PC-9 (cell line): ENCODE data around the gene RFTN2. TPM values are rescaled to one million over a fixed set of nuclear protein-coding genes. Genes with fewer than 3 reads are reported as not detected.

Experiments
- BruUV-seq: library from RNA; stranded (reverse); fragments of 400-500 nt; replicated peaks from 2 replicates; lab custom pipeline; 2021; lab: Mats Ljungman, UMichigan
- CTCF ChIA-PET: fragments of 300-600 bp; sonication (Branson Sonifier 250); formaldehyde crosslinking; loops from one replicate; lab custom pipeline; 2022; ENCODE audit warnings: antibody characterized with exemption; lab: Charles Lee
- POLR2A ChIA-PET: fragments of 300-600 bp; sonication (Branson Sonifier 250); formaldehyde crosslinking; loops from one replicate; lab custom pipeline; 2022; ENCODE audit warnings: antibody characterized with exemption; ENCODE audit not compliant: unreplicated experiment; lab: Charles Lee
- DNase-seq, 2 experiments: peaks; one replicate each; pipeline versions ENCODE4 v3.0.0 to v3.0.0-alpha.2; 2015 to 2022; ENCODE audit warnings: mixed read lengths in 1 of 2
- H2AFZ ChIP-seq: fragments of 200-600 bp; sonication (generic); 2 replicates; pipeline ENCODE4 v1.8.1; 2017; ENCODE audit warnings: antibody characterized with exemption
- H3F3A ChIP-seq: fragments of 200-600 bp; sonication (generic); 2 replicates; pipeline ENCODE4 v1.8.1; 2017; ENCODE audit warnings: antibody characterized with exemption, mild to moderate bottlenecking, low read depth; ENCODE audit not compliant: insufficient read depth
- H3K27ac ChIP-seq: fragments of 200-600 bp; sonication (generic); 2 replicates; pipeline ENCODE4 v1.6.1; 2016; ENCODE audit warnings: mixed run types
- H3K27me3 ChIP-seq: fragments of 200-600 bp; sonication (generic); 2 replicates; pipeline ENCODE4 v1.6.1; 2016; ENCODE audit warnings: low read depth, mixed run types; ENCODE audit not compliant: insufficient read depth
- H3K36me3 ChIP-seq: fragments of 200-600 bp; sonication (generic); 2 replicates; pipeline ENCODE4 v1.6.1; 2016; ENCODE audit warnings: low read depth, mixed run types
- H3K4me1 ChIP-seq: fragments of 200-600 bp; sonication (generic); replicated peaks from 2 replicates; pipeline ENCODE4 v1.6.1; 2016; ENCODE audit warnings: mixed run types; ENCODE audit not compliant: insufficient read depth
- H3K4me2 ChIP-seq: fragments of 200-600 bp; sonication (generic); 2 replicates; pipeline ENCODE4 v1.6.1; 2017; ENCODE audit warnings: mixed run types
- H3K4me3 ChIP-seq: fragments of 200-600 bp; sonication (generic); 2 replicates; pipeline ENCODE4 v1.6.1; 2016; ENCODE audit warnings: mixed run types
- H3K79me2 ChIP-seq: fragments of 200-600 bp; sonication (generic); 2 replicates; pipeline ENCODE4 v1.6.1; 2017; ENCODE audit warnings: low read depth, mixed run types
- H3K9me2 ChIP-seq: fragments of 200-600 bp; sonication (generic); 2 replicates; pipeline ENCODE4 v1.8.1; 2017; ENCODE audit warnings: mild to moderate bottlenecking; ENCODE audit not compliant: insufficient read depth
- H3K9me3 ChIP-seq: fragments of 200-600 bp; sonication (generic); 2 replicates; pipeline ENCODE4 v1.8.1; 2016; ENCODE audit warnings: low read depth; ENCODE audit not compliant: insufficient read depth
- H4K20me1 ChIP-seq: fragments of 200-600 bp; sonication (generic); 2 replicates; pipeline ENCODE4 v1.8.1; 2017; ENCODE audit not compliant: insufficient read depth
- EZH2 ChIP-seq: fragments of 200-600 bp; sonication (generic); IDR thresholded peaks from 2 replicates; pipeline ENCODE4 v1.8.0; 2017; ENCODE audit warnings: antibody characterized with exemption, low read depth
- intact Hi-C: fragments of 100-400 bp; cut with micrococcal nuclease; formaldehyde crosslinking; loops from one replicate; pipeline ENCODE4 v1.10.0; 2022; ENCODE audit not compliant: unreplicated experiment
- total RNA-seq: library from RNA; stranded (reverse); gene quantifications from 2 replicates; pipeline ENCODE4 v1.2.3, GENCODE V29; 2021
- TF ChIP-seq, protein P1 (sequence below): fragments of 200-600 bp; sonication (generic); conservative IDR thresholded peaks from 2 replicates; pipeline ENCODE4 v1.6.1; 2017; ENCODE audit warnings: mixed run types, antibody characterized with exemption, mild to moderate bottlenecking, moderate library complexity

RFTN2 gene
- total RNA-seq, 1 experiment from 2014 or later: not detected

DNA sequence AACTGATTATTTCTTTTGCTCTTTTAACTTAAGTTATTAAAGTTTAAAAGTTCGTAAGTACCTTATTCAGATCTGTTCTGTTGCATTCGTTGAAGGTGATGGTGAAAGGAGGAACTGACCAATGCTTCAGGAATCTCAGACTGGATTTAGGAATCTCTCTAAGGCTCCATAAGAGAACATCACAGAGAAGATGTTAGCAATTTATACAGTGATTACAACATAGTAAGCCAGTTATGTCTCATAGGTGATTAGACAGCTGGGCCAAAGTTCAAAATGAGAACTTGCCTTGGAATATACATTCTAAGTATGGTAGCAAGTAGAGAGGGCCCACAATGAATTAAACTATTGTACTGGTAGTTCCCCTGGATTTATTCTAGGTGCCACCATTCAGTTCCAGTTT is 32.9 kb upstream of the RFTN2 start:
- no peaks in the 10 kb centered on the region for H3K9me3 ChIP-seq
- H3K4me3 ChIP-seq: peak overlapping the region; percentile 98
- H3K79me2 ChIP-seq: peaks cover 54% of the 10 kb centered on the region
- no peaks in the 10 kb centered on the region; the same call in 1 of the 2 replicates for H3F3A ChIP-seq
- no peaks in the 10 kb centered on the region for H3K27me3 ChIP-seq
- no peak overlapping the region for H2AFZ ChIP-seq
- peaks cover 15% of the 10 kb centered on the region for H3K4me1 ChIP-seq
- no peaks in the 10 kb centered on the region for H3K9me2 ChIP-seq
- TF ChIP-seq, protein P1, sequence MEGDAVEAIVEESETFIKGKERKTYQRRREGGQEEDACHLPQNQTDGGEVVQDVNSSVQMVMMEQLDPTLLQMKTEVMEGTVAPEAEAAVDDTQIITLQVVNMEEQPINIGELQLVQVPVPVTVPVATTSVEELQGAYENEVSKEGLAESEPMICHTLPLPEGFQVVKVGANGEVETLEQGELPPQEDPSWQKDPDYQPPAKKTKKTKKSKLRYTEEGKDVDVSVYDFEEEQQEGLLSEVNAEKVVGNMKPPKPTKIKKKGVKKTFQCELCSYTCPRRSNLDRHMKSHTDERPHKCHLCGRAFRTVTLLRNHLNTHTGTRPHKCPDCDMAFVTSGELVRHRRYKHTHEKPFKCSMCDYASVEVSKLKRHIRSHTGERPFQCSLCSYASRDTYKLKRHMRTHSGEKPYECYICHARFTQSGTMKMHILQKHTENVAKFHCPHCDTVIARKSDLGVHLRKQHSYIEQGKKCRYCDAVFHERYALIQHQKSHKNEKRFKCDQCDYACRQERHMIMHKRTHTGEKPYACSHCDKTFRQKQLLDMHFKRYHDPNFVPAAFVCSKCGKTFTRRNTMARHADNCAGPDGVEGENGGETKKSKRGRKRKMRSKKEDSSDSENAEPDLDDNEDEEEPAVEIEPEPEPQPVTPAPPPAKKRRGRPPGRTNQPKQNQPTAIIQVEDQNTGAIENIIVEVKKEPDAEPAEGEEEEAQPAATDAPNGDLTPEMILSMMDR: no peak
- TF ChIP-seq EZH2: no peak
- H4K20me1 ChIP-seq: peaks cover 20% of the 10 kb centered on the region
- peak overlapping the region; percentile 78 for H3K4me2 ChIP-seq
- CTCF ChIA-PET: no interaction called here
- peaks cover 23% of the 10 kb centered on the region; the same call in 1 of the 2 replicates for H3K36me3 ChIP-seq
- POLR2A ChIA-PET: no interaction called here
- H3K27ac ChIP-seq: peak overlapping the region; percentile 20; the same call in 1 of the 2 replicates
- peak in 1 of 2 experiments; percentile 69 for DNase-seq
- intact Hi-C loops: loop anchor here (5.0 to 10.0 kb wide), 6 partner anchors 69 to 1749 kb away; partner anchors contain the start of genes HSPE1, MOB4, SATB2 and SF3B1
- BruUV-seq: no TSS peak

DNA sequence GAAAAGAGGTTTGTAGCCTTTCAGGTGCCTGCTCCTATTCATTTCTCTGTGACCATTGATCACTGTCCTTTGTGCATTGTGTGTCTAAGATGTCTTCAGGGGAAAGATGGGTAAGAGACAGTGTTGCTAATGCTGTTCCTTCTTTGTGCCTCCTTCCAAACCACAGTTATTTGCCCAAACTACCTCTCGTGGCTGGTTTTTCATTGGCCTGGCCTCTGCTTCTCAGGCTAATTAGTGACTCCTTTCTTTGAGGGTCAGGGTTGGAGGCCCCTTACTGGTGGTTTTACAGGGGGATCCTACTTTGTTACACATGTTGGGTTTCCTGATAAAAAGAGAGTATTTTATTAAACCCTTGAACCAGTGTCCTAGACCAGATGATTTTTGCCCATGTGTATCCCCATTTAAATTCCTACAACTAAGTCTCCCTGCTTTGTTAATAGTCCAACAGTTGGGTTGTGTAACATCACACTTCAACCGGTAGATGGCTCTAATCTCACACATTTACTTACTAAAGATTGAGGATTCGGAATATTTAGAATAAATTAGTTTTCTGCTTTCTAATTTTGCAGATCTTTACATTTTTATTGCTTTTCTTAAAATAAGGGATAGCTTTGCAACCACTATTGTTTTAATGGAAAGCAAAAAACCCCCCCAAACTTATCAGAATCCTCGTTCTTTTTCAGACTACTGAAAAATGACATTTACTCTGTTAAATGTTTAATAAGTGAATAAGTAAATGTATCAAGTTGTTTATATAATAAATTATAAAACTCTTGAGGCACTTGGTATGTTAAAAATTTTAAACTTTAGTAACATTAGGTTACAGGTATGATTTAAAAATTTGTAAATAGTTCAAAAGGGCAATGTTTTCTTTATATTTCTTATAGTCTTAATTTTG is 32.2 kb upstream of the RFTN2 start:
- Histone ChIP-seq H3K79me2 (peaks cover 54% of the 10 kb centered on the region), H3F3A (no peaks in the 10 kb centered on the region; the same call in 1 of the 2 replicates), H2AFZ (no peak overlapping the region), H3K27me3 (no peaks in the 10 kb centered on the region), H3K4me1 (peaks cover 15% of the 10 kb centered on the region), H4K20me1 (peaks cover 19% of the 10 kb centered on the region), H3K4me2 (peak overlapping the region; percentile 78), H3K9me2 (no peaks in the 10 kb centered on the region), H3K27ac (peak overlapping the region; percentile 20; the same call in 1 of the 2 replicates), H3K4me3 (peak overlapping the region; percentile 98), H3K36me3 (peaks cover 23% of the 10 kb centered on the region; the same call in 1 of the 2 replicates), H3K9me3 (no peaks in the 10 kb centered on the region)
- intact Hi-C loops: loop anchor here (2.0 to 10.0 kb wide), 7 partner anchors 70 to 1750 kb away; partner anchors contain the start of genes HSPE1, MOB4, SATB2 and SF3B1
- no peak for TF ChIP-seq EZH2
- TF ChIP-seq, protein P1: peak; percentile 78
- ChIA-PET CTCF (no interaction called here), POLR2A (no interaction called here)
- DNase-seq: peak in 1 of 2 experiments; percentile 40
- no TSS peak for BruUV-seq

DNA sequence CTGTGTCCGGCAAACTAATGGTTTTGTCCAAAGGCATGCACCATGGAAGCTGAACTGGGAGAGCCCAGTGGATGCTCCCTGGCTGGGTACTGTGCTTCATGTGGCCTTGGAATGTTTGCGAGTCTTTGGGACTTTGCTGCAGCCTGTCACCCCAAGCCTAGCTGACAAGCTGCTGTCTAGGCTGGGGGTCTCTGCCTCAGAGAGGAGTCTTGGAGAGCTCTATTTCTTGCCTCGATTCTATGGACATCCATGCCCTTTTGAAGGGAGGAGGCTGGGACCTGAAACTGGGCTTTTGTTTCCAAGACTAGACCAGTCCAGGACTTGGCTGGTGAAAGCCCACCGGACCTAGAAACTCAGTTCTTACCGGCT is 31.4 kb upstream of the RFTN2 start:
- peak overlapping the region; percentile 98 for H3K4me3 ChIP-seq
- peaks cover 15% of the 10 kb centered on the region for H3K4me1 ChIP-seq
- DNase-seq: no peak
- peak overlapping the region; percentile 78 for H3K4me2 ChIP-seq
- peak overlapping the region; percentile 94; the same call in 1 of the 2 replicates for H2AFZ ChIP-seq
- H3K36me3 ChIP-seq: peaks cover 22% of the 10 kb centered on the region; the same call in 1 of the 2 replicates
- ChIA-PET CTCF (no interaction called here), POLR2A (no interaction called here)
- H4K20me1 ChIP-seq: peaks cover 18% of the 10 kb centered on the region
- H3K27me3 ChIP-seq: no peaks in the 10 kb centered on the region
- no peaks in the 10 kb centered on the region; the same call in 1 of the 2 replicates for H3F3A ChIP-seq
- peaks cover 54% of the 10 kb centered on the region for H3K79me2 ChIP-seq
- BruUV-seq: no TSS peak
- TF ChIP-seq EZH2: no peak
- TF ChIP-seq, protein P1: no peak
- intact Hi-C loops: loop anchor here (2.0 to 10.0 kb wide), 7 partner anchors 70 to 1750 kb away; partner anchors contain the start of genes HSPE1, MOB4, SATB2 and SF3B1
- H3K9me2 ChIP-seq: no peaks in the 10 kb centered on the region
- H3K27ac ChIP-seq: no peak overlapping the region
- H3K9me3 ChIP-seq: no peaks in the 10 kb centered on the region
